ENCODE results near the gene IDH2. TPM values are rescaled to one million over a fixed set of nuclear protein-coding genes. Genes with fewer than 3 reads are reported as not detected.

The IDH2 gene
- total RNA-seq, 2 experiments from 2014 or later: 38.0 to 38.2 TPM

DNA sequence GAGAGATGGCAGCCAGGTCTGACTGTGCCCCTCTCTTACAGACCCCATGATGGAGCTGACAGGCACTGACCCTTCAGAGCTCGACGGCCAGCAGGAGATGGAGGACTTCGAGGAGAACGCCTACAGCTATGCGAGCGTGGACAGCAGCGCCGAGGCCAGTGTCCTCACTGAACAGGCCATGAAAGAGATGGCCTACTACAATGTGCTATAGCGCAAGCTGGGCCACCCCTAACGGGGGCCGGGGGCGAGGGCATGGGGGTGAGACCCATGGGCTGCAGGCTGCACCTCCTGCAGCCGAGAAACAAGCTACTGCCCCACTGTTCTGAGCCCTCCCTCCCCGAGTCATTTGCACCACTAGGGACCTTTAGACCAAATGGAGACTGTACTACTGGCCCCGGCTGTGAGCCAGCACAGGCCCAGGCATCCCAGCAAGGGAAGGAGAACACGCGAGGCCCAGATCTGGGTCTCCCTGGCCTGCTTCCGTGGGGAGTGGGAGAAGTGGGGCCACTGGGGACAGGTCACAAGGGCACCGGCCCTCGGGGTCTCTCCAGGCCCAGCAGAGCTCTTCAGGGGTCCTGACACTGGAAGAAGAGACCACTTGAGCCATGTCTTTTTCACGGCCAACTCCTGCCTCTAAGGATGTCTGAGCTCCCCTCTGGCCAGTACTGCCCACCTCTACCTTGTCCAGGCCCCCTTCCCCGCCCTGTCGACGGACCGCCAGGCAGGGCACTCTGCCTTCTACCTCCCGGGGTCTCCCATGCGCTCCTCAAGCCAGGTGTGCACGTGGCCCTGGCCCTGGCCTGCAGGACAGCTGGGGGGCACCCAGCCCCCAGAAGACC, 22.4 kb downstream of the IDH2 start:
- intact Hi-C loops (cut with DNase I, micrococcal nuclease): no loop called here
- H3K36me3 Mint-ChIP-seq (ENCODE audit: low read depth): peaks cover 65% of the 10 kb centered on the region
- DNase-seq: no peak
- no peaks in the 10 kb centered on the region for H3K4me1 Mint-ChIP-seq (ENCODE audit: low read depth)
- ChIA-PET POLR2A (interaction anchor here (0.5 kb wide), 1 partner anchor 11 kb away, joined by 3 read pairs; no protein-coding TSS in a partner anchor), CTCF (no interaction called here)
- ATAC-seq (ENCODE audit: poor library complexity): peak; percentile 21
- H3K27ac ChIP-seq (ENCODE audit: low read depth in 1 of 2, low read length in 2 of 2): no peak overlapping the region
- H3K9me3 Mint-ChIP-seq: no peaks in the 10 kb centered on the region
- H3K4me3 Mint-ChIP-seq: no peak overlapping the region
- H3K27me3 ChIP-seq (ENCODE audit: control insufficient read depth in 1 of 2, insufficient read depth in 2 of 2, low read length in 2 of 2): no peaks in the 10 kb centered on the region
- peaks cover 63% of the 10 kb centered on the region for H3K36me3 ChIP-seq (ENCODE audit: insufficient read depth, low read length)
- no peak overlapping the region for H3K4me3 ChIP-seq (ENCODE audit: low read length)
- no peaks in the 10 kb centered on the region for H3K27me3 Mint-ChIP-seq
- TF ChIP-seq CTCF (IDR thresholded peaks at IDR 0.05): no peak
- H3K9me3 ChIP-seq (ENCODE audit: control insufficient read depth in 1 of 2, insufficient read depth in 1 of 2, low read length in 2 of 2): no peaks in the 10 kb centered on the region
- H3K27ac Mint-ChIP-seq: no peak overlapping the region
- H3K4me1 ChIP-seq (ENCODE audit: insufficient read depth, low read length): no peaks in the 10 kb centered on the region

DNA sequence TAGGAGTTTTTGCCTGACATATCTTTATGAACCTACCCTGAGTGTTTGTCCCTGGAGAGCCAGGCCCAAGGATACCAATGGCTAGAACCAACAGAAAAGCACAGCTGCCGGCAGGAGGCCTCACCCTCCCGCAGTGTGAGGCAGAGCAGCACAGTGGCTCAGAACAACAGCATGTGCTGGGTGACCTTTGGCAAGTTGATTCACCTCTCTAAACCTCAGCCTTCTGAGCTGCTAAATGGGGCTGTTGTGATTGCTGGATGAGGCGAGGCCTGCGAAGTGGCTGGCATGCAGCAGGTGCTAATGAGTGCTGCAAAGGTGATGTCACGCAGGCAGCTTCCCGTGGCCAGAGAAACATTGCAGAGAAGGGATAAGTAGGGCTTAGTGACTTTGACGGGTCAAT, 23.3 kb downstream of the IDH2 start:
- H3K4me1 ChIP-seq (ENCODE audit: insufficient read depth, low read length): no peaks in the 10 kb centered on the region
- H3K36me3 ChIP-seq (ENCODE audit: insufficient read depth, low read length): peaks cover 63% of the 10 kb centered on the region
- TF ChIP-seq CTCF (IDR thresholded peaks at IDR 0.05): no peak
- no peaks in the 10 kb centered on the region for H3K4me1 Mint-ChIP-seq (ENCODE audit: low read depth)
- ChIA-PET CTCF (no interaction called here), POLR2A (interaction anchor here (0.5 kb wide), 1 partner anchor 10 kb away, joined by 3 read pairs; no protein-coding TSS in a partner anchor)
- no peak overlapping the region for H3K4me3 ChIP-seq (ENCODE audit: low read length)
- DNase-seq: no peak
- no peak for ATAC-seq (ENCODE audit: poor library complexity)
- peaks cover 70% of the 10 kb centered on the region for H3K36me3 Mint-ChIP-seq (ENCODE audit: low read depth)
- no peak overlapping the region for H3K27ac ChIP-seq (ENCODE audit: low read depth in 1 of 2, low read length in 2 of 2)
- H3K27me3 Mint-ChIP-seq: no peaks in the 10 kb centered on the region
- peak overlapping the region; percentile 36 for H3K27ac Mint-ChIP-seq
- intact Hi-C loops (cut with DNase I, micrococcal nuclease): no loop called here
- H3K9me3 Mint-ChIP-seq: no peaks in the 10 kb centered on the region
- H3K9me3 ChIP-seq (ENCODE audit: control insufficient read depth in 1 of 2, insufficient read depth in 1 of 2, low read length in 2 of 2): no peaks in the 10 kb centered on the region
- no peaks in the 10 kb centered on the region for H3K27me3 ChIP-seq (ENCODE audit: control insufficient read depth in 1 of 2, insufficient read depth in 2 of 2, low read length in 2 of 2)
- H3K4me3 Mint-ChIP-seq: no peak overlapping the region

- Mint-ChIP-seq H3K36me3 (ENCODE audit: low read depth) (peaks cover 48% of the 10 kb centered on the region), H3K9me3 (no peaks in the 10 kb centered on the region), H3K4me3 (no peak overlapping the region), H3K4me1 (ENCODE audit: low read depth) (no peaks in the 10 kb centered on the region), H3K27me3 (no peaks in the 10 kb centered on the region), H3K27ac (no peak overlapping the region)
- ChIA-PET POLR2A (interaction anchor here (0.6 kb wide), 1 partner anchor 22 kb away, joined by 3 read pairs; no protein-coding TSS in a partner anchor), CTCF (interaction anchor here (0.7 to 1.8 kb wide), 2 partner anchors 8 to 15 kb away, joined by 3 to 4 read pairs; no protein-coding TSS in a partner anchor)
- no peak overlapping the region for H3K4me3 ChIP-seq (ENCODE audit: low read length)
- DNase-seq (no peak), ATAC-seq (ENCODE audit: poor library complexity) (no peak)
- H3K27me3 ChIP-seq (ENCODE audit: control insufficient read depth in 1 of 2, insufficient read depth in 2 of 2, low read length in 2 of 2): no peaks in the 10 kb centered on the region
- intact Hi-C loops (cut with DNase I, micrococcal nuclease): no loop called here
- no peak for TF ChIP-seq CTCF (IDR thresholded peaks at IDR 0.05)
- no peaks in the 10 kb centered on the region for H3K4me1 ChIP-seq (ENCODE audit: insufficient read depth, low read length)
- H3K36me3 ChIP-seq (ENCODE audit: insufficient read depth, low read length): peaks cover 65% of the 10 kb centered on the region
- H3K27ac ChIP-seq (ENCODE audit: low read depth in 1 of 2, low read length in 2 of 2): no peak overlapping the region
- H3K9me3 ChIP-seq (ENCODE audit: control insufficient read depth in 1 of 2, insufficient read depth in 1 of 2, low read length in 2 of 2): no peaks in the 10 kb centered on the region
Observed at GRCh38 chr15:90076716-90077115, 25.6 kb downstream of the IDH2 start.
